Panc1 (cell line): ENCODE measurements around the gene RRBP1.

ENCODE experiments used
- POLR2AphosphoS5 ChIP-seq: IDR thresholded peaks from 2 replicates; pipeline ENCODE4 v1.6.1; 2012; ENCODE audit warnings: mild to moderate bottlenecking, low read depth, low read length, moderate library complexity
- SIN3A ChIP-seq: IDR thresholded peaks from 2 replicates; pipeline ENCODE4 v1.6.1; 2012; ENCODE audit warnings: low read depth, mild to moderate bottlenecking, low read length, moderate library complexity, borderline replicate concordance; ENCODE audit not compliant: insufficient read depth
- TCF7L2 ChIP-seq: IDR thresholded peaks from 2 replicates; pipeline ENCODE4 v1.6.1; 2011; ENCODE audit warnings: mild to moderate bottlenecking, low read depth, low read length, inconsistent platforms
- TF ChIP-seq, protein P1 (sequence below): fragments of 450-650 bp; IDR thresholded peaks from 2 replicates; pipeline ENCODE4 v1.5.1; 2017; ENCODE audit warnings: mild to moderate bottlenecking
- TF ChIP-seq, protein P2 (sequence below), 2 experiments: IDR thresholded peaks; 2 replicates each; pipeline ENCODE4 v1.6.1; 2011 to 2012; ENCODE audit warnings: low read depth in 2 of 2, control low read depth in 1 of 2, low read length in 1 of 2, mild to moderate bottlenecking in 1 of 2, moderate library complexity in 1 of 2; ENCODE audit not compliant: insufficient read depth in 1 of 2

DNA sequence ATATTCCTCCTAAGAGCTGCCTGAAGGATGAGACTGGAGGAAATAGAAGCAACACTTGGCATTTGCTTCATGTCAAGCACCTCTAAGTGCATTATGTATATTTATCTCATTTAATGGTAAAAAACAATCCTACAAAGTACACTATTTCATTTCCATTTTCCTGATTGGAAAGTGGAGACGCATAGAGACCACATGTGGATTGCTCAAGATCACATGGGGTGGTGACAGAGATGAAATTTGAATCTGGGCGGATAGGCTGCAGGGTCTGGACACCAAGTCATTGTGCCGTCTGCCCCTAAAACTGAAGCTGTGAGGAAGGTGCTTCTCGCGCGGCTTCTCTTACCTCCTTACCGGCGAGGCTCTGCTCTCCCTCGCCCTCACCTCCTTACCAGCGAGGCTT, 48.0 kb upstream of the RRBP1 start:
- TF ChIP-seq SIN3A, result no peak
- TF ChIP-seq, protein P1, sequence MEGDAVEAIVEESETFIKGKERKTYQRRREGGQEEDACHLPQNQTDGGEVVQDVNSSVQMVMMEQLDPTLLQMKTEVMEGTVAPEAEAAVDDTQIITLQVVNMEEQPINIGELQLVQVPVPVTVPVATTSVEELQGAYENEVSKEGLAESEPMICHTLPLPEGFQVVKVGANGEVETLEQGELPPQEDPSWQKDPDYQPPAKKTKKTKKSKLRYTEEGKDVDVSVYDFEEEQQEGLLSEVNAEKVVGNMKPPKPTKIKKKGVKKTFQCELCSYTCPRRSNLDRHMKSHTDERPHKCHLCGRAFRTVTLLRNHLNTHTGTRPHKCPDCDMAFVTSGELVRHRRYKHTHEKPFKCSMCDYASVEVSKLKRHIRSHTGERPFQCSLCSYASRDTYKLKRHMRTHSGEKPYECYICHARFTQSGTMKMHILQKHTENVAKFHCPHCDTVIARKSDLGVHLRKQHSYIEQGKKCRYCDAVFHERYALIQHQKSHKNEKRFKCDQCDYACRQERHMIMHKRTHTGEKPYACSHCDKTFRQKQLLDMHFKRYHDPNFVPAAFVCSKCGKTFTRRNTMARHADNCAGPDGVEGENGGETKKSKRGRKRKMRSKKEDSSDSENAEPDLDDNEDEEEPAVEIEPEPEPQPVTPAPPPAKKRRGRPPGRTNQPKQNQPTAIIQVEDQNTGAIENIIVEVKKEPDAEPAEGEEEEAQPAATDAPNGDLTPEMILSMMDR, result no peak
- no peak for TF ChIP-seq POLR2AphosphoS5
- TF ChIP-seq, protein P2, sequence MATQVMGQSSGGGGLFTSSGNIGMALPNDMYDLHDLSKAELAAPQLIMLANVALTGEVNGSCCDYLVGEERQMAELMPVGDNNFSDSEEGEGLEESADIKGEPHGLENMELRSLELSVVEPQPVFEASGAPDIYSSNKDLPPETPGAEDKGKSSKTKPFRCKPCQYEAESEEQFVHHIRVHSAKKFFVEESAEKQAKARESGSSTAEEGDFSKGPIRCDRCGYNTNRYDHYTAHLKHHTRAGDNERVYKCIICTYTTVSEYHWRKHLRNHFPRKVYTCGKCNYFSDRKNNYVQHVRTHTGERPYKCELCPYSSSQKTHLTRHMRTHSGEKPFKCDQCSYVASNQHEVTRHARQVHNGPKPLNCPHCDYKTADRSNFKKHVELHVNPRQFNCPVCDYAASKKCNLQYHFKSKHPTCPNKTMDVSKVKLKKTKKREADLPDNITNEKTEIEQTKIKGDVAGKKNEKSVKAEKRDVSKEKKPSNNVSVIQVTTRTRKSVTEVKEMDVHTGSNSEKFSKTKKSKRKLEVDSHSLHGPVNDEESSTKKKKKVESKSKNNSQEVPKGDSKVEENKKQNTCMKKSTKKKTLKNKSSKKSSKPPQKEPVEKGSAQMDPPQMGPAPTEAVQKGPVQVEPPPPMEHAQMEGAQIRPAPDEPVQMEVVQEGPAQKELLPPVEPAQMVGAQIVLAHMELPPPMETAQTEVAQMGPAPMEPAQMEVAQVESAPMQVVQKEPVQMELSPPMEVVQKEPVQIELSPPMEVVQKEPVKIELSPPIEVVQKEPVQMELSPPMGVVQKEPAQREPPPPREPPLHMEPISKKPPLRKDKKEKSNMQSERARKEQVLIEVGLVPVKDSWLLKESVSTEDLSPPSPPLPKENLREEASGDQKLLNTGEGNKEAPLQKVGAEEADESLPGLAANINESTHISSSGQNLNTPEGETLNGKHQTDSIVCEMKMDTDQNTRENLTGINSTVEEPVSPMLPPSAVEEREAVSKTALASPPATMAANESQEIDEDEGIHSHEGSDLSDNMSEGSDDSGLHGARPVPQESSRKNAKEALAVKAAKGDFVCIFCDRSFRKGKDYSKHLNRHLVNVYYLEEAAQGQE (IDR thresholded peaks at IDR 0.05; ENCODE audit: insufficient read depth in 1 of 2, low read depth in 2 of 2, low read length in 1 of 2), result no peak
- no peak for TF ChIP-seq TCF7L2
